Endothelial cell (in vitro differentiated cells): ENCODE measurements around the gene ATL2. TPM values are rescaled to one million over a fixed set of nuclear protein-coding genes. Genes with fewer than 3 reads are reported as not detected.

ENCODE experiments used
- DNase-seq: peaks from one replicate; pipeline ENCODE4 v3.0.0; 2021; ENCODE audit warnings: low spot score
- H3K27ac Mint-ChIP-seq: one replicate; pipeline ENCODE4 v1.8.0; 2021; ENCODE audit warnings: mixed read lengths, inconsistent platforms; ENCODE audit not compliant: unreplicated experiment
- H3K27me3 Mint-ChIP-seq: one replicate; pipeline ENCODE4 v1.8.0; 2021; ENCODE audit warnings: mild to moderate bottlenecking, moderate library complexity, mixed read lengths, inconsistent platforms; ENCODE audit not compliant: unreplicated experiment
- H3K36me3 Mint-ChIP-seq: one replicate; pipeline ENCODE4 v1.8.0; 2021; ENCODE audit warnings: mild to moderate bottlenecking, low read depth, mixed read lengths, inconsistent platforms; ENCODE audit not compliant: unreplicated experiment
- H3K4me1 Mint-ChIP-seq: one replicate; pipeline ENCODE4 v1.8.0; 2021; ENCODE audit warnings: mild to moderate bottlenecking, mixed read lengths, inconsistent platforms; ENCODE audit not compliant: unreplicated experiment
- H3K4me3 Mint-ChIP-seq: one replicate; pipeline ENCODE4 v1.8.0; 2021; ENCODE audit warnings: mild to moderate bottlenecking, mixed read lengths, inconsistent platforms; ENCODE audit not compliant: unreplicated experiment
- H3K9me3 Mint-ChIP-seq: one replicate; pipeline ENCODE4 v1.8.0; 2021; ENCODE audit warnings: mixed read lengths, inconsistent platforms; ENCODE audit not compliant: unreplicated experiment
- total RNA-seq: library from RNA; stranded (reverse); fragmentation: NEBNext Ultra II Directional; extraction: Animal tissue kit (Norgen Biotek cat#: 25700); gene quantifications from one replicate; pipeline ENCODE4 v1.2.1, GENCODE V29; 2021; ENCODE audit not compliant: unreplicated experiment
- TF ChIP-seq, protein P1 (sequence below): fragments of 200-600 bp; sonication (generic); IDR thresholded peaks from one replicate; pipeline ENCODE4 v1.5.0; 2021; ENCODE audit warnings: antibody characterized with exemption; ENCODE audit not compliant: unreplicated experiment

Gene ATL2
- total RNA-seq, 1 donor from 2014 or later: 38.0 TPM

DNA sequence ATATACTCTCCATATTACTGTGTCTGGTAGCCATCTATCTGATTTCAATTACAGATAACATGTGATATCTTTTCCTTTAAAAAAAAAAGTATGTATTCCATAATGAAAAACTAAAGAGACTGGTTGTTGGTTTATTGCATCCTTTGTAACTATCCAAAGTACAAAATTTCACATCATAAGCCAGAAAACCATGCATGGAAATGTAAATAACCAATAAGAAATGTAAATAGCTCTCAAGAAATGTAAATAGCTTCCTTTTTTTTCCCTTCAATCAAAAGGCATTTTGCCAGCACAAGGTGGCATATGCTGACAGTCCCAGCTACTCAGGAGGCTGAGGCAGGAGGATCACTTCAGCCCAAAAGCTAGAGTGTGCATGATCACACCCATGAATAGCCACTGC lies 59.3 kb downstream of the ATL2 start:
- no peaks in the 10 kb centered on the region for H3K9me3 Mint-ChIP-seq
- peaks cover under 1% of the 10 kb centered on the region for H3K4me1 Mint-ChIP-seq
- H3K27ac Mint-ChIP-seq: no peak overlapping the region
- no peak overlapping the region for H3K4me3 Mint-ChIP-seq
- TF ChIP-seq, protein P1, sequence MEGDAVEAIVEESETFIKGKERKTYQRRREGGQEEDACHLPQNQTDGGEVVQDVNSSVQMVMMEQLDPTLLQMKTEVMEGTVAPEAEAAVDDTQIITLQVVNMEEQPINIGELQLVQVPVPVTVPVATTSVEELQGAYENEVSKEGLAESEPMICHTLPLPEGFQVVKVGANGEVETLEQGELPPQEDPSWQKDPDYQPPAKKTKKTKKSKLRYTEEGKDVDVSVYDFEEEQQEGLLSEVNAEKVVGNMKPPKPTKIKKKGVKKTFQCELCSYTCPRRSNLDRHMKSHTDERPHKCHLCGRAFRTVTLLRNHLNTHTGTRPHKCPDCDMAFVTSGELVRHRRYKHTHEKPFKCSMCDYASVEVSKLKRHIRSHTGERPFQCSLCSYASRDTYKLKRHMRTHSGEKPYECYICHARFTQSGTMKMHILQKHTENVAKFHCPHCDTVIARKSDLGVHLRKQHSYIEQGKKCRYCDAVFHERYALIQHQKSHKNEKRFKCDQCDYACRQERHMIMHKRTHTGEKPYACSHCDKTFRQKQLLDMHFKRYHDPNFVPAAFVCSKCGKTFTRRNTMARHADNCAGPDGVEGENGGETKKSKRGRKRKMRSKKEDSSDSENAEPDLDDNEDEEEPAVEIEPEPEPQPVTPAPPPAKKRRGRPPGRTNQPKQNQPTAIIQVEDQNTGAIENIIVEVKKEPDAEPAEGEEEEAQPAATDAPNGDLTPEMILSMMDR: no peak
- peaks cover 14% of the 10 kb centered on the region for H3K36me3 Mint-ChIP-seq
- DNase-seq: no peak
- peaks cover 1% of the 10 kb centered on the region for H3K27me3 Mint-ChIP-seq

DNA sequence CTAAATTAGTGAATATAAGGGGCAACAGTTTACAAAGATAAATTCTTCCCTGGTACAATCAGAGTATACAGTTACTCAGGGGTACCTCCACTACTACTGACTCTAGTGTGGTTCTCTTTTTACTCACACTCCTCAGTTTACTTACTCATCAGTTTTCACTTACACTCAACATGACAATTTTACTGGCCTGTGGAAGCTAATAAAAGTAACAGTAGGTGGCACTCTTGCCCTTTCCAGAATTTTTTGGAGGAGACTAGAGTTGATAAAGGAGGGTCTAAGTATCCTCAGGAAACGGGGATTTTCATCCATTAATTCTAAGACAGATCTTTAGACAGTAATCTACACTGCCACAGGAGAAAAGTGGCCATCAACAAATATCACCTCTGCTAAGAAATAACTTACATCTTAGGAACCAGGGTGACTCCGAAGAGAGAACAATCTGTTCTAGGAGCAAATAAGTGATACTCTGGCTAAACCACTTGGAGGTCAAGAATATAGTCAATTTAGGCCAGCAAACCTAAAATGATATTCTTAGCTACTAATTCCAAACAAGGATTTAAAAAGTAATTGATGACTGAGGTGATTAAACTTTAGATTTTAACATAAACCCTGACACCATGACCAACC lies 61.3 kb downstream of the ATL2 start:
- Mint-ChIP-seq H3K9me3 (no peaks in the 10 kb centered on the region), H3K36me3 (peaks cover 23% of the 10 kb centered on the region), H3K27ac (no peak overlapping the region), H3K4me3 (no peak overlapping the region), H3K27me3 (no peaks in the 10 kb centered on the region), H3K4me1 (peaks cover 6% of the 10 kb centered on the region)
- peak; percentile 36 for DNase-seq
- TF ChIP-seq, protein P1: peak; percentile 44

DNA sequence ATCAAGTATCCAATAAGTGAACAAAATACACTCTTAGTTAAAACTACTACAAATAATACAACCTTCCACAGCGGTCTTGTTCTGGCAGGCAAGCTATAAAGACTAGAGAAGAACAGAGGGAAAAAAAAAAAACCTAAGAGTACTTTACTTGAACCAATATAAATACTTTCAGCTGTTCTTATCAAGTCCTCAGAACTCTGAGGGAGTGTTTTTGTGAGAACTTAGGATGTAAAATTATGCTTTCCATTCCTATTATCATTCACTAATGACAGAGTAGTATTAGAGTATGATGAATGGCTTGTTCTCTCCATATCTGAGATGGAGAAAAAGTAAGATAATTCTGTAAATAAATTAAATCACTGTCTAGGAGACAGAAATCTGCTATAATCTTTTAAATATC lies 68.3 kb downstream of the ATL2 start:
- H3K4me1 Mint-ChIP-seq: peaks cover 12% of the 10 kb centered on the region
- H3K4me3 Mint-ChIP-seq: no peak overlapping the region
- no peak for DNase-seq
- H3K9me3 Mint-ChIP-seq: no peaks in the 10 kb centered on the region
- H3K27ac Mint-ChIP-seq: no peak overlapping the region
- no peaks in the 10 kb centered on the region for H3K27me3 Mint-ChIP-seq
- H3K36me3 Mint-ChIP-seq: peaks cover 26% of the 10 kb centered on the region
- TF ChIP-seq, protein P1: no peak

GRCh38 chr2:38301969-38302702 lies 74.9 kb downstream of the ATL2 start:
- TF ChIP-seq, protein P1: no peak
- peaks cover 17% of the 10 kb centered on the region for H3K36me3 Mint-ChIP-seq
- peaks cover 4% of the 10 kb centered on the region for H3K4me1 Mint-ChIP-seq
- no peak for DNase-seq
- no peaks in the 10 kb centered on the region for H3K9me3 Mint-ChIP-seq
- no peak overlapping the region for H3K4me3 Mint-ChIP-seq
- H3K27me3 Mint-ChIP-seq: peaks cover 1% of the 10 kb centered on the region
- no peak overlapping the region for H3K27ac Mint-ChIP-seq

DNA sequence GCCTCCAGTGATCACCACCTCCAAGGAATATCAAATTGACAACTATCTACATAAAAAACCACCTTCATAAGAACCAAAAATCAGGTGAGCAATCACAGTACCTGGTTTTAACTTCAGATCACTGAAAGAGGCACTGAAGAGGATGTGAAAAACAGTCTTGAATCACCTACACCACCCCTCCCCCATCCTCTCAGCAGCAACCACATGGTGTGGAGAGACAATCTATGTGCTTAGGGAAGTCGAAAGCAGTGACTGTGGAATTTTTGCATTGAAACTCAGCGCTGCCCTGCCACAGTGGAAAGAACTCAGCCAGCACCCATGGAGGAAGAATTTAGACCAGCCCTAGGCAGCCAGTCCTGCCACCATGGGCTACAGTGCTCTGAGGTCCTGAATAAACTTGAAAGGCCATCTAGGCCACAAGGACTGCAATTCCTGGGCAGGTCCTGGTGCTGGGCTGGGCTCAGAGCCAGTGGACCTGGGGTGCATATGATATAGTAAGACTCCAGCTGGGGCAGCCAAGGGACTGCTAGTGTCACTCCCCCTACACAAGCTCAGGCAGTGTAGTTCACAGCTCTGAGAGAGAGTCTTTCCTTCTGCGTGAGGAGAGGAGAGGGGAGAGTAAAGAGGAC lies 75.6 kb downstream of the ATL2 start:
- DNase-seq: no peak
- H3K9me3 Mint-ChIP-seq: no peaks in the 10 kb centered on the region
- TF ChIP-seq, protein P1: no peak
- peaks cover 4% of the 10 kb centered on the region for H3K4me1 Mint-ChIP-seq
- peaks cover 17% of the 10 kb centered on the region for H3K36me3 Mint-ChIP-seq
- no peak overlapping the region for H3K27ac Mint-ChIP-seq
- H3K4me3 Mint-ChIP-seq: peak overlapping the region; percentile 43
- peaks cover 1% of the 10 kb centered on the region for H3K27me3 Mint-ChIP-seq
